OCI-LY7 (cell line): Measurements from ENCODE around the gene RASA1. TPM values are rescaled to one million over a fixed set of nuclear protein-coding genes. Genes with fewer than 3 reads are reported as not detected.

Experiments used
- BruUV-seq: library from RNA; stranded (reverse); fragments of 400-500 nt; replicated peaks from 2 replicates; lab custom pipeline; 2021; lab: Mats Ljungman, UMichigan
- CTCF ChIA-PET: fragments of 300-600 bp; sonication (Branson Sonifier 250); formaldehyde crosslinking; loops from one replicate; lab custom pipeline; 2022; ENCODE audit warnings: antibody characterized with exemption; ENCODE audit not compliant: unreplicated experiment; lab: Charles Lee
- POLR2A ChIA-PET: fragments of 300-600 bp; sonication (Branson Sonifier 250); formaldehyde crosslinking; loops from one replicate; lab custom pipeline; 2022; ENCODE audit warnings: antibody characterized with exemption; lab: Charles Lee
- DNase-seq: peaks from one replicate; pipeline ENCODE4 v3.0.0-alpha.2; 2015; ENCODE audit warnings: low spot score
- H2AFZ ChIP-seq: fragments of 200-600 bp; sonication (generic), shearing (Covaris generic); 2 replicates; pipeline ENCODE4 v1.6.1; 2014; ENCODE audit warnings: mild to moderate bottlenecking, antibody characterized with exemption, low read length, moderate library complexity
- H3K27ac ChIP-seq: fragments of 200-600 bp; sonication (generic); 2 replicates; pipeline ENCODE4 v1.5.1; 2014; ENCODE audit warnings: mixed run types, low read depth, mild to moderate bottlenecking, moderate library complexity, low read length, inconsistent platforms; ENCODE audit not compliant: poor library complexity, severe bottlenecking
- H3K36me3 ChIP-seq: fragments of 200-600 bp; sonication (generic); 2 replicates; pipeline ENCODE4 v1.6.1; 2014; ENCODE audit warnings: mild to moderate bottlenecking, antibody characterized with exemption, low read length, moderate library complexity, mixed read lengths; ENCODE audit not compliant: insufficient read depth
- H3K4me1 ChIP-seq: fragments of 200-600 bp; sonication (generic); 2 replicates; pipeline ENCODE4 v1.5.1; 2014; ENCODE audit warnings: mild to moderate bottlenecking, low read length; ENCODE audit not compliant: insufficient read depth, poor library complexity, severe bottlenecking
- H3K4me2 ChIP-seq: fragments of 200-600 bp; sonication (generic); 2 replicates; pipeline ENCODE4 v1.6.1; 2014; ENCODE audit warnings: mild to moderate bottlenecking, low read length
- H3K4me3 ChIP-seq: fragments of 200-600 bp; sonication (generic); 2 replicates; pipeline ENCODE4 v1.5.1; 2014; ENCODE audit warnings: mild to moderate bottlenecking, low read depth, low read length; ENCODE audit not compliant: poor library complexity, severe bottlenecking
- H3K79me2 ChIP-seq: fragments of 200-600 bp; sonication (generic); 2 replicates; pipeline ENCODE4 v1.6.1; 2016; ENCODE audit warnings: low read depth, mild to moderate bottlenecking, low read length, moderate library complexity, mixed read lengths; ENCODE audit not compliant: insufficient read depth
- H3K9me2 ChIP-seq: fragments of 200-600 bp; sonication (generic); 2 replicates; pipeline ENCODE4 v1.6.1; 2016; ENCODE audit warnings: mild to moderate bottlenecking, low read length, mixed read lengths; ENCODE audit not compliant: insufficient read depth
- H3K9me3 ChIP-seq: fragments of 200-600 bp; sonication (generic); 2 replicates; pipeline ENCODE4 v1.6.1; 2014; ENCODE audit warnings: mild to moderate bottlenecking, mixed run types, low read length, mixed read lengths
- H4K20me1 ChIP-seq: fragments of 200-600 bp; sonication (generic); 2 replicates; pipeline ENCODE4 v1.6.1; 2014; ENCODE audit warnings: mild to moderate bottlenecking, antibody characterized with exemption, low read length, moderate library complexity, mixed read lengths; ENCODE audit not compliant: insufficient read depth
- CTCF ChIP-seq: fragments of 200-600 bp; sonication (generic); conservative IDR thresholded peaks from 2 replicates; pipeline ENCODE4 v1.5.1; 2014; ENCODE audit warnings: mild to moderate bottlenecking, antibody characterized with exemption, low read length, moderate library complexity, mixed read lengths
- EZH2phosphoT487 ChIP-seq: fragments of 200-600 bp; sonication (generic); IDR thresholded peaks from 2 replicates; pipeline ENCODE4 v1.6.1; 2018; ENCODE audit warnings: low read depth, borderline replicate concordance, mild to moderate bottlenecking, mixed run types, antibody characterized with exemption, low read length, moderate library complexity, mixed read lengths
- intact Hi-C: fragments of 100-400 bp; cut with micrococcal nuclease; formaldehyde crosslinking; loops from one replicate; pipeline ENCODE4 v1.10.0; 2022; ENCODE audit not compliant: unreplicated experiment
- total RNA-seq, 2 experiments: library from RNA; depleted of rRNA in 1 of 2; stranded (reverse); fragments of >200 nt in 1 of 2; shearing (Covaris generic) in 1 of 2; gene quantifications; 2 replicates each; pipeline ENCODE4 v1.2.3, GENCODE V29; 2014 to 2022

RASA1 gene
- total RNA-seq, 2 experiments from 2014 or later: 18.1 to 27.3 TPM

GRCh38 chr5:87298692-87299362, 31.1 kb downstream of the RASA1 start:
- H3K9me3 ChIP-seq: no peaks in the 10 kb centered on the region
- H3K4me3 ChIP-seq: no peak overlapping the region
- ChIA-PET CTCF (interaction anchor here (1.2 kb wide), 1 partner anchor 101 kb away, joined by 4 read pairs; no protein-coding TSS in a partner anchor), POLR2A (interaction anchor here (1.2 kb wide), 1 partner anchor 9 kb away, joined by 3 read pairs; no protein-coding TSS in a partner anchor)
- no peaks in the 10 kb centered on the region for H3K4me1 ChIP-seq
- no peak for TF ChIP-seq EZH2phosphoT487
- TF ChIP-seq CTCF: no peak
- H2AFZ ChIP-seq: no peak overlapping the region
- no peaks in the 10 kb centered on the region for H3K9me2 ChIP-seq
- peaks cover 5% of the 10 kb centered on the region; the same call in 1 of the 2 replicates for H4K20me1 ChIP-seq
- intact Hi-C loops: no loop called here
- no peak overlapping the region for H3K27ac ChIP-seq
- H3K79me2 ChIP-seq: peaks cover 62% of the 10 kb centered on the region; the same call in 1 of the 2 replicates
- peaks cover under 1% of the 10 kb centered on the region; the same call in 1 of the 2 replicates for H3K36me3 ChIP-seq
- no peak overlapping the region for H3K4me2 ChIP-seq
- BruUV-seq: no TSS peak
- no peak for DNase-seq

GRCh38 chr5:87300176-87300575, 32.5 kb downstream of the RASA1 start:
- Histone ChIP-seq H4K20me1 (peaks cover 5% of the 10 kb centered on the region; the same call in 1 of the 2 replicates), H3K36me3 (peaks cover 13% of the 10 kb centered on the region), H3K9me3 (no peaks in the 10 kb centered on the region), H3K79me2 (peaks cover 49% of the 10 kb centered on the region; the same call in 1 of the 2 replicates), H3K27ac (no peak overlapping the region), H3K9me2 (no peaks in the 10 kb centered on the region), H3K4me3 (no peak overlapping the region), H3K4me2 (no peak overlapping the region), H3K4me1 (no peaks in the 10 kb centered on the region), H2AFZ (no peak overlapping the region)
- ChIA-PET POLR2A (interaction anchor here (0.6 to 1.0 kb wide), 2 partner anchors 33 to 42 kb away, joined by 3 read pairs; no protein-coding TSS in a partner anchor), CTCF (no interaction called here)
- intact Hi-C loops: no loop called here
- TF ChIP-seq EZH2phosphoT487 (no peak), CTCF (no peak)
- no TSS peak for BruUV-seq
- DNase-seq: no peak

GRCh38 chr5:87300744-87301143, 33.1 kb downstream of the RASA1 start:
- TF ChIP-seq CTCF (no peak), EZH2phosphoT487 (no peak)
- BruUV-seq: no TSS peak
- no peak overlapping the region for H3K4me2 ChIP-seq
- no peak overlapping the region for H3K4me3 ChIP-seq
- CTCF ChIA-PET: no interaction called here
- H2AFZ ChIP-seq: no peak overlapping the region
- H3K9me2 ChIP-seq: no peaks in the 10 kb centered on the region
- peaks cover 19% of the 10 kb centered on the region for H3K36me3 ChIP-seq
- peaks cover 44% of the 10 kb centered on the region; the same call in 1 of the 2 replicates for H3K79me2 ChIP-seq
- DNase-seq: no peak
- H4K20me1 ChIP-seq: peaks cover 5% of the 10 kb centered on the region; the same call in 1 of the 2 replicates
- H3K4me1 ChIP-seq: no peaks in the 10 kb centered on the region
- POLR2A ChIA-PET: interaction anchor here (1.0 kb wide), 1 partner anchor 34 kb away, joined by 3 read pairs; no protein-coding TSS in a partner anchor
- no peak overlapping the region for H3K27ac ChIP-seq
- intact Hi-C loops: no loop called here
- no peaks in the 10 kb centered on the region for H3K9me3 ChIP-seq
